ACC112 (cell line): ENCODE measurements around the gene CTSD.
"Not testable (repeated sequence)": the region's sequence is repeated elsewhere in the genome, so short reads cannot be mapped to it uniquely, and the experiment has no call there.

ENCODE experiments used
- H2AFZ ChIP-seq: fragments of 200-600 bp; sonication (generic); one replicate; pipeline ENCODE4 v1.6.0; 2017; ENCODE audit warnings: antibody characterized with exemption, low read length; ENCODE audit not compliant: unreplicated experiment
- H3K27ac ChIP-seq: fragments of 200-600 bp; sonication (generic); 2 replicates; pipeline ENCODE4 v1.5.1; 2014; ENCODE audit warnings: low read depth, mild to moderate bottlenecking, antibody characterized with exemption, low read length, moderate library complexity
- H3K27me3 ChIP-seq: fragments of 200-600 bp; sonication (generic); 2 replicates; pipeline ENCODE4 v1.6.1; 2014; ENCODE audit warnings: mild to moderate bottlenecking, antibody characterized with exemption, low read length, moderate library complexity, mixed read lengths; ENCODE audit not compliant: insufficient read depth
- H3K36me3 ChIP-seq: fragments of 200-600 bp; sonication (generic); 2 replicates; pipeline ENCODE4 v1.6.1; 2016; ENCODE audit warnings: mild to moderate bottlenecking, antibody characterized with exemption, low read length, moderate library complexity, mixed read lengths; ENCODE audit not compliant: insufficient read depth
- H3K4me1 ChIP-seq: fragments of 200-600 bp; sonication (generic); one replicate; pipeline ENCODE4 v1.6.1; 2016; ENCODE audit warnings: low read length, mixed read lengths; ENCODE audit not compliant: insufficient read depth, unreplicated experiment, control insufficient read depth
- H3K4me3 ChIP-seq: fragments of 200-600 bp; sonication (generic); 2 replicates; pipeline ENCODE4 v1.5.1; 2014; ENCODE audit warnings: mild to moderate bottlenecking, low read depth, low read length
- H3K79me2 ChIP-seq: fragments of 200-600 bp; sonication (generic); one replicate; pipeline ENCODE4 v1.6.0; 2016; ENCODE audit warnings: low read length; ENCODE audit not compliant: control insufficient read depth, unreplicated experiment, insufficient read depth

Gene CTSD

GRCh38 chr11:1763796-1764661, at the start of gene CTSD:
Gene CTSD (minus strand): TSS chr11:1763927. CDS start chr11:1763859, 68 bp downstream.
- Histone ChIP-seq H3K36me3 (no peaks in the 10 kb centered on the region), H2AFZ (peak within 1 kb of the TSS; percentile 83), H3K27ac (peak within 1 kb of the TSS; percentile 37; the same call in 1 of the 2 replicates), H3K4me1 (peaks cover 35% of the 10 kb centered on the region), H3K27me3 (no peaks in the 10 kb centered on the region), H3K4me3 (peak within 1 kb of the TSS; percentile 92), H3K79me2 (peaks cover 25% of the 10 kb centered on the region)

- H3K27ac ChIP-seq, H3K4me3 ChIP-seq, H3K36me3 ChIP-seq, H2AFZ ChIP-seq, H3K79me2 ChIP-seq, H3K4me1 ChIP-seq: not testable (repeated sequence)
- peaks cover 15% of the 10 kb centered on the region for H3K27me3 ChIP-seq
Measured at GRCh38 chr11:1813356-1813755, 49.6 kb upstream of the CTSD start.

DNA sequence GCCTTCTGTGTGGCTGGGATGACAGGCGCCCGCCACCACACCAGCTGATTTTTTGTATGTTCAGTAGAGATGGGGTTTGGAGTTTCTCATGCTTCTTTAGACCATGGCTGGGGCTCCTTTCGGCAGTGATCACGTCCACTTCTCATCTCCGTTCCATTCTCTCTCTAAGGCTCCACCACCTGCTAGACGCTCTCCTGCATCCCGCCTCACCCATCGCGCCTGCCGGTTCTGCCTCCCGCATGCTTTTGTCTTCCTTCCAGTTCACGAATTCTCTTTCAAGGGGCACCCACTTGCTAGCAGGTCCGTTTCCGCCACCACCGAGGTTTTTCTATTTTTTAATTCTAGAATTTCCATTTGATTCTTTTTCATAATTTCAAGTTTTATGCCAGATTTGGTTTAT, 49.1 kb upstream of the CTSD start:
- Histone ChIP-seq H3K36me3 (no peaks in the 10 kb centered on the region), H3K79me2 (no peaks in the 10 kb centered on the region), H3K27me3 (peaks cover 15% of the 10 kb centered on the region), H3K27ac (no peak overlapping the region), H3K4me3 (no peak overlapping the region), H2AFZ (no peak overlapping the region), H3K4me1 (no peaks in the 10 kb centered on the region)

DNA sequence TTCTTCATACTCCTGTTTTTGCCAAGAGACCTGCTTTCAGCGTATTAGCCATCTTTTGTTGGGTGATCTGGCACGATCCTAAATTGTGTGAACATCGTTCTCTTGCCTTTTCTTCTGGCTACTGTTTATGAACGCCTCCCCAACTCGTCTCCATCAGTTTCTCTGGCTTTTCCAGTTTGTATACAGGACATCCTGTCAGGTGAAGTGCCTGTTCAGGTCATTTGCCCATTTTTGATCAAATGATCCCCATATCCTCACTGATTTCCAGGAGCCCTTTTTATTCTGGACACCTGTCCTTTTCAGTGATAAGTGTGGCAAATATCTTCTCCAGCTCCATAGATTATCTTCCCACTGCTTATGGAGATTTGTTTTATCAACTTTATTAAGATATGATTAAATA, 48.5 kb upstream of the CTSD start:
- Histone ChIP-seq H3K79me2 (no peaks in the 10 kb centered on the region), H3K4me3 (no peak overlapping the region), H3K36me3 (no peaks in the 10 kb centered on the region), H2AFZ (no peak overlapping the region), H3K27me3 (peaks cover 9% of the 10 kb centered on the region), H3K4me1 (no peaks in the 10 kb centered on the region), H3K27ac (no peak overlapping the region)

DNA sequence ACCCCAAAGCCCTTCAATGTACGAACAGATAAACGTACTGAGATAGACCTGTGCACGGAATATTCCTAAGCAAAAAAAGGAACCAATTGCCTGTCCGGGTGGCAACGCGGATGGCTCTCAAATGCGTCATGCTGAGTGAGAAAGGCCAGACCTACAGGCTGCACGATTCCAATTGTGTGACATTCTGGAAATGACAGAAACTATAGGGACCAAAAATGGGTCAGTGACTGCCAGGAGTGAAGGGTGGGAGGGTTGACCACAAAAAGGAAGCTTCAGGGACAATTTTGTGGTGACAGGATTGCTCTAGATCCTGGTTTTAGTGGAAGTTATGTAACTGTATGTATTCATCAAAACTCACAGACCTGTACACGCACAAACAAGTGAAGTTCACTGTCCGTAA, 47.0 kb upstream of the CTSD start:
- Histone ChIP-seq H3K4me1 (no peaks in the 10 kb centered on the region), H3K79me2 (no peaks in the 10 kb centered on the region), H3K27me3 (peaks cover 9% of the 10 kb centered on the region), H3K4me3 (no peak overlapping the region), H2AFZ (no peak overlapping the region), H3K27ac (no peak overlapping the region), H3K36me3 (no peaks in the 10 kb centered on the region)

GRCh38 chr11:1807264-1807995, 43.7 kb upstream of the CTSD start:
- Histone ChIP-seq H3K27me3 (peaks cover 8% of the 10 kb centered on the region; the same call in 1 of the 2 replicates), H2AFZ (no peak overlapping the region), H3K27ac (no peak overlapping the region), H3K36me3 (no peaks in the 10 kb centered on the region), H3K4me1 (no peaks in the 10 kb centered on the region), H3K4me3 (no peak overlapping the region), H3K79me2 (no peaks in the 10 kb centered on the region)

DNA sequence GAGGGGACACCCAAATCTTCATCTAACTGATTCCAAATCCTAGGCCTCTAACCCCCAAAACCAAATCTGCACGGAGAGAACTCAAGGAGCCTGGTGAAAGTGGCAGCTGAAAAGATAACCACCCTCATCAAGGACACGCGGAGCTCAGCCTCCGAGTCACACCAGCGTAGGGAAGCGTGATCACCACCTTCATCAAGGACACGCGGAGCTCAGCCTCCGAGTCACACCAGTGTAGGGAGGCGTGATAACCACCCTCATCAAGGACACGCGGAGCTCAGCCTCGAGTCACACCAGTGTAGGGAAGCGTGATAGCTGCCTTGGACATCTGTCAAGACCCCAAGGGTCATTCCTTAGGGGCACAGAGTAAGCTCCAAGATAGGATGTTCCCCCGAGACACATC, 41.8 kb upstream of the CTSD start:
- Histone ChIP-seq H2AFZ (no peak overlapping the region), H3K27me3 (0 out of 2 replicates have a peak, but pooled peaks cover 3% of the 10 kb centered on the region), H3K4me3 (no peak overlapping the region), H3K36me3 (no peaks in the 10 kb centered on the region), H3K79me2 (no peaks in the 10 kb centered on the region), H3K4me1 (no peaks in the 10 kb centered on the region), H3K27ac (no peak overlapping the region)

GRCh38 chr11:1803835-1804519, 40.2 kb upstream of the CTSD start:
- not testable (repeated sequence) for H3K27me3 ChIP-seq, H2AFZ ChIP-seq, H3K27ac ChIP-seq

DNA sequence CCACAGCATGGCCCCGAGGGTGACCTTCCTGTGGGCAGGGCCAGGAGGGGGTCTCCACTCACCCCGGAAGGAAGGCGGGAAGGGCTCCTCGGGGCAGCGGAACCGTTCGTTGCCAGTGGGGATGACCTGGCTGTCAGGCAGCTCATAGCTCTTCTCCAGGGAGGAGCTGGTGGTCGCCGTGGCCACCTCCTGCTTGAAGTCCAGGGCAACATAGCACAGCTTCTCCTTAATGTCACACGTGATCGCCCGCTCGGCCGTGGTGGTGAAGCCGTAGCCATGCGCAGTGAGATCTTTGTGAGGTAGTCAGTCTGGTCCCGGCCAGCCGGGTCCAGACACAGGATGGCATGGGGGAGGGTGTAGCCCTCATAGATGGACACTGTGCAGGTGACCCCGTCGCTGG, 39.5 kb upstream of the CTSD start:
- no peaks in the 10 kb centered on the region for H3K36me3 ChIP-seq
- H2AFZ ChIP-seq, result no peak overlapping the region
- no peaks in the 10 kb centered on the region for H3K27me3 ChIP-seq
- no peaks in the 10 kb centered on the region for H3K4me1 ChIP-seq
- H3K4me3 ChIP-seq, result no peak overlapping the region
- H3K27ac ChIP-seq, result no peak overlapping the region
- no peaks in the 10 kb centered on the region for H3K79me2 ChIP-seq

More at GRCh38 chr11:1803835-1804519, 40.2 kb upstream of the CTSD start:
- not testable (repeated sequence) for H3K79me2 ChIP-seq, H3K4me3 ChIP-seq, H3K36me3 ChIP-seq, H3K4me1 ChIP-seq

GRCh38 chr11:1797391-1798125, 33.8 kb upstream of the CTSD start:
- H3K4me3 ChIP-seq, result no peak overlapping the region
- H3K4me1 ChIP-seq, result peaks cover 8% of the 10 kb centered on the region
- H3K79me2 ChIP-seq, result no peaks in the 10 kb centered on the region
- H2AFZ ChIP-seq, result no peak overlapping the region
- H3K27me3 ChIP-seq, result no peaks in the 10 kb centered on the region
- H3K36me3 ChIP-seq, result no peaks in the 10 kb centered on the region
- H3K27ac ChIP-seq, result no peak overlapping the region
